H1 (cell line): ENCODE results near the gene TLR8. TPM values are rescaled to one million over a fixed set of nuclear protein-coding genes. Genes with fewer than 3 reads are reported as not detected.

Experiments used
- CTCF ChIA-PET: fragments of 300-600 bp; sonication (Branson Sonifier 250); formaldehyde crosslinking; loops from one replicate; lab custom pipeline; 2021; ENCODE audit not compliant: partially characterized antibody; lab: Charles Lee
- POLR2A ChIA-PET: fragments of 300-600 bp; sonication (Branson Sonifier 250); formaldehyde crosslinking; loops from one replicate; lab custom pipeline; 2021; ENCODE audit warnings: inconsistent platforms; ENCODE audit not compliant: partially characterized antibody; lab: Charles Lee
- DNase-seq, 2 experiments: peaks; one replicate each; pipeline versions ENCODE4 v3.0.0 to v3.0.0-alpha.2; 2010 to 2022; ENCODE audit warnings: low spot score in 2 of 2, low read depth in 1 of 2, mixed read lengths in 1 of 2
- FAIRE-seq: peaks from 2 replicates; lab custom pipeline; 2011; peaks lifted over from hg19 to GRCh38; lab: Jason Lieb, UNC
- H2AFZ ChIP-seq: 2 replicates; pipeline ENCODE4 v1.8.1; 2012; ENCODE audit warnings: low read length, inconsistent platforms
- H2AK5ac ChIP-seq: 2 replicates; pipeline ENCODE4 v1.6.1; 2013; ENCODE audit warnings: low read depth, low read length
- H2BK120ac ChIP-seq: replicated peaks from 2 replicates; pipeline ENCODE3; 2013; ENCODE audit warnings: low read depth, low read length, inconsistent platforms
- H2BK12ac ChIP-seq: 2 replicates; pipeline ENCODE4 v1.6.1; 2013; ENCODE audit warnings: low read depth, low read length
- H2BK15ac ChIP-seq: 2 replicates; pipeline ENCODE4 v1.6.1; 2013; ENCODE audit warnings: low read length
- H2BK20ac ChIP-seq: 2 replicates; pipeline ENCODE4 v1.6.1; 2013; ENCODE audit warnings: low read length
- H2BK5ac ChIP-seq: 2 replicates; pipeline ENCODE4 v1.6.1; 2013; ENCODE audit warnings: low read depth, low read length
- H3K14ac ChIP-seq: 2 replicates; pipeline ENCODE4 v1.6.1; 2013; ENCODE audit warnings: inconsistent platforms; ENCODE audit not compliant: insufficient read length
- H3K18ac ChIP-seq: 2 replicates; pipeline ENCODE4 v1.6.1; 2013; ENCODE audit warnings: low read length; ENCODE audit errors: extremely low read depth
- H3K23ac ChIP-seq: 2 replicates; pipeline ENCODE4 v1.6.1; 2013; ENCODE audit warnings: inconsistent platforms; ENCODE audit not compliant: insufficient read length
- H3K23me2 ChIP-seq: 2 replicates; pipeline ENCODE4 v1.6.1; 2013; ENCODE audit warnings: low read depth, low read length
- H3K27ac ChIP-seq: 2 replicates; pipeline ENCODE4 v1.6.1; 2011; ENCODE audit warnings: low read depth, low read length, inconsistent platforms
- H3K27me3 ChIP-seq, 4 experiments: replicated peaks in 1 of 4; 1 replicate in 1 of 4; 2 replicates in 3 of 4; pipeline versions ENCODE4 v1.6.1 to v1.8.1; 2011 to 2013; ENCODE audit warnings: low read length in 3 of 4, mild to moderate bottlenecking in 3 of 4, inconsistent platforms in 2 of 4, mixed read lengths in 2 of 4, moderate library complexity in 1 of 4; ENCODE audit not compliant: control insufficient read depth in 3 of 4, insufficient read depth in 3 of 4; ENCODE audit errors: extremely low read depth in 1 of 4
- H3K36me3 ChIP-seq, 4 experiments: 2 replicates each; pipeline versions ENCODE4 v1.6.1 to v1.8.1; 2011 to 2013; ENCODE audit warnings: mild to moderate bottlenecking in 4 of 4, low read length in 3 of 4, moderate library complexity in 2 of 4, control low read depth in 1 of 4, inconsistent platforms in 1 of 4; ENCODE audit not compliant: insufficient read depth in 4 of 4, control insufficient read depth in 2 of 4
- H3K4ac ChIP-seq: replicated peaks from 2 replicates; pipeline ENCODE3; 2013; ENCODE audit warnings: low read length, low read depth, mixed read lengths, inconsistent platforms; ENCODE audit not compliant: insufficient read length
- H3K4me1 ChIP-seq, 4 experiments: replicated peaks in 1 of 4; 1 replicate in 1 of 4; 2 replicates in 3 of 4; pipeline versions ENCODE4 v1.6.1 to v1.8.1; 2011 to 2013; ENCODE audit warnings: low read length in 3 of 4, inconsistent platforms in 2 of 4, mixed read lengths in 1 of 4; ENCODE audit not compliant: insufficient read depth in 4 of 4, control insufficient read depth in 3 of 4
- H3K4me2 ChIP-seq, 2 experiments: 2 replicates each; pipeline versions ENCODE4 v1.6.1 to v1.8.1; 2011 to 2013; ENCODE audit warnings: low read depth in 2 of 2, low read length in 2 of 2, control low read depth in 1 of 2, inconsistent platforms in 1 of 2, mild to moderate bottlenecking in 1 of 2; ENCODE audit not compliant: insufficient read depth in 1 of 2
- H3K4me3 ChIP-seq, 4 experiments: fragments of 200-600, 300-600 bp in 1 of 4; sonication (generic), shearing (Covaris generic), sonication (Bioruptor Twin) in 1 of 4; 2 replicates each; pipeline versions ENCODE4 v1.5.1 to v1.8.1; 2011 to 2016; ENCODE audit warnings: low read length in 4 of 4, low read depth in 3 of 4, control low read depth in 2 of 4, inconsistent platforms in 2 of 4, mild to moderate bottlenecking in 2 of 4, mixed read lengths in 1 of 4, moderate library complexity in 1 of 4; ENCODE audit not compliant: insufficient read depth in 2 of 4; ENCODE audit errors: extremely low read depth in 1 of 4
- H3K56ac ChIP-seq: replicated peaks from 2 replicates; pipeline ENCODE3; 2013; ENCODE audit warnings: low read depth, mild to moderate bottlenecking, mixed read lengths, low read length, inconsistent platforms; ENCODE audit not compliant: insufficient read length
- H3K79me1 ChIP-seq: 2 replicates; pipeline ENCODE4 v1.6.1; 2013; ENCODE audit warnings: low read depth, low read length, control low read depth
- H3K79me2 ChIP-seq, 2 experiments: 2 replicates each; pipeline versions ENCODE4 v1.6.1 to v1.8.1; 2012 to 2013; ENCODE audit warnings: low read length in 2 of 2, mild to moderate bottlenecking in 2 of 2, inconsistent platforms in 1 of 2; ENCODE audit not compliant: insufficient read depth in 2 of 2, control insufficient read depth in 1 of 2
- H3K9ac ChIP-seq, 4 experiments: replicated peaks in 1 of 4; 1 replicate in 1 of 4; 2 replicates in 3 of 4; pipeline versions ENCODE4 v1.6.1 to v1.8.1; 2011 to 2013; ENCODE audit warnings: low read depth in 3 of 4, low read length in 3 of 4, control low read depth in 2 of 4, mild to moderate bottlenecking in 2 of 4, moderate library complexity in 2 of 4, inconsistent platforms in 1 of 4; ENCODE audit errors: extremely low read depth in 1 of 4
- H3K9me3 ChIP-seq, 2 experiments: 2 replicates each; pipeline versions ENCODE4 v1.6.1 to v1.8.1; 2012 to 2013; ENCODE audit warnings: mild to moderate bottlenecking in 2 of 2, moderate library complexity in 2 of 2, control low read depth in 1 of 2, inconsistent platforms in 1 of 2, low read depth in 1 of 2, low read length in 1 of 2, mixed read lengths in 1 of 2; ENCODE audit not compliant: insufficient read depth in 2 of 2
- H4K20me1 ChIP-seq, 2 experiments: replicated peaks in 1 of 2; 2 replicates each; pipeline versions ENCODE3 to v1.8.1; 2011 to 2013; ENCODE audit warnings: inconsistent platforms in 2 of 2, low read length in 2 of 2, mild to moderate bottlenecking in 1 of 2; ENCODE audit not compliant: insufficient read depth in 2 of 2, control insufficient read depth in 1 of 2
- H4K5ac ChIP-seq: 2 replicates; pipeline ENCODE4 v1.6.1; 2013; ENCODE audit warnings: low read length, low read depth, mixed read lengths, inconsistent platforms; ENCODE audit not compliant: insufficient read length
- H4K8ac ChIP-seq: 2 replicates; pipeline ENCODE4 v1.8.0; 2013; ENCODE audit warnings: mild to moderate bottlenecking, moderate library complexity, low read length, inconsistent platforms; ENCODE audit not compliant: insufficient read depth; ENCODE audit errors: extremely low read depth
- H4K91ac ChIP-seq: replicated peaks from 2 replicates; pipeline ENCODE3; 2013; ENCODE audit warnings: low read length, mixed read lengths, inconsistent platforms; ENCODE audit not compliant: insufficient read length
- GABPA ChIP-seq: IDR thresholded peaks from 2 replicates; pipeline ENCODE4 v1.6.1; 2011; ENCODE audit warnings: mild to moderate bottlenecking, low read length, moderate library complexity, borderline replicate concordance; ENCODE audit not compliant: insufficient read depth
- KDM1A ChIP-seq: fragments of 200-600, 300-600 bp; sonication (generic); IDR thresholded peaks from 2 replicates; pipeline ENCODE4 v1.7.1; 2016; ENCODE audit warnings: mild to moderate bottlenecking, low read length, borderline replicate concordance
- SRF ChIP-seq: IDR thresholded peaks from 2 replicates; pipeline ENCODE4 v1.6.1; 2011; ENCODE audit warnings: mild to moderate bottlenecking, low read depth, low read length, moderate library complexity
- TEAD4 ChIP-seq: IDR thresholded peaks from 2 replicates; pipeline ENCODE4 v1.6.1; 2012; ENCODE audit warnings: low read depth, low read length, inconsistent platforms, mixed read lengths
- WGBS, 2 experiments: shearing (Covaris generic) in 1 of 2; methylation state at CpG; one replicate each; pipeline versions ENCODE4 v1.1.6 to v1.1.7; 2013 to 2015; ENCODE audit warnings: low lambda C conversion rate in 2 of 2, mixed read lengths in 2 of 2, inconsistent platforms in 1 of 2, low coverage in 1 of 2, missing lambda C conversion rate in 1 of 2; ENCODE audit not compliant: insufficient replicate concordance in 2 of 2, insufficient coverage in 1 of 2, insufficient read length in 1 of 2; ENCODE audit errors: extremely low coverage in 1 of 2, missing lambda C conversion rate in 1 of 2; 5-methylcytosine and 5-hydroxymethylcytosine counted together
- polyA plus RNA-seq, 7 experiments: library from polyadenylated mRNA; depleted of rRNA in 3 of 7; stranded (reverse) in 5 of 7; unstranded in 2 of 7; fragments of >200 nt in 5 of 7; fragments of 200-250 nt in 2 of 7; gene quantifications; 1 replicate in 5 of 7; 2 replicates in 1 of 7; 4 replicates in 1 of 7; pipeline versions ENCODE4 v1.2.1 to v1.2.3, GENCODE V29; 2011 to 2013; ENCODE audit warnings: missing spikeins in 2 of 7, mixed read lengths in 2 of 7
- total RNA-seq: library from RNA; stranded (reverse); fragmentation: NEBNext Ultra II Directional; extraction: Animal tissue kit (Norgen Biotek cat#: 25700); gene quantifications from 2 replicates; pipeline ENCODE4 v1.2.1, GENCODE V29; 2021

TLR8 gene
- total and polyA plus RNA-seq, 2 of the 8 experiments (the other 6 are each of a cell fraction or from before 2014, with no cell fraction given), result not detected

- no peaks in the 10 kb centered on the region for H3K23me2 ChIP-seq
- no peaks in the 10 kb centered on the region for H3K79me2 ChIP-seq
- H3K4me3 ChIP-seq, result no peak overlapping the region
- no peak overlapping the region for H3K56ac ChIP-seq
- H3K14ac ChIP-seq, result no peak overlapping the region
- ChIA-PET POLR2A (no interaction called here), CTCF (interaction anchor here (0.7 kb wide), 1 partner anchor 534 kb away, joined by 3 read pairs; no protein-coding TSS in a partner anchor)
- H3K4me2 ChIP-seq, result no peak overlapping the region
- no peak overlapping the region for H2BK12ac ChIP-seq
- WGBS, 2 experiments, result 98% methylated on average over 6 of the region's 8 CpGs; no CpG with 5 or more reads in 1 of the 2 experiments
- H2BK120ac ChIP-seq, result no peak overlapping the region
- no peak overlapping the region for H3K18ac ChIP-seq
- no peak overlapping the region for H2AFZ ChIP-seq
- H3K4ac ChIP-seq, result no peak overlapping the region
- no peaks in the 10 kb centered on the region for H3K4me1 ChIP-seq
- FAIRE-seq (no peak), DNase-seq (no peak)
- no peaks in the 10 kb centered on the region for H3K79me1 ChIP-seq
- no peak overlapping the region for H4K91ac ChIP-seq
- H4K5ac ChIP-seq, result no peak overlapping the region
- H4K20me1 ChIP-seq, result no peaks in the 10 kb centered on the region
- no peak overlapping the region for H4K8ac ChIP-seq
- no peaks in the 10 kb centered on the region for H3K27me3 ChIP-seq
- H2BK5ac ChIP-seq, result no peak overlapping the region
- no peak overlapping the region for H3K9ac ChIP-seq
- H3K27ac ChIP-seq, result no peak overlapping the region
- no peak overlapping the region for H2BK20ac ChIP-seq
- H2AK5ac ChIP-seq, result no peak overlapping the region
- no peaks in the 10 kb centered on the region for H3K9me3 ChIP-seq
- no peak overlapping the region for H3K23ac ChIP-seq
- no peaks in the 10 kb centered on the region for H3K36me3 ChIP-seq
- H2BK15ac ChIP-seq, result no peak overlapping the region
- TF ChIP-seq KDM1A (no peak), TEAD4 (no peak), SRF (no peak), GABPA (no peak)
Observed at GRCh38 chrX:12953420-12953819, 47.0 kb downstream of the TLR8 start.
